Tibial nerve (tissue), 4 donors: Measurements from ENCODE around the gene PPIL3. TPM values are rescaled to one million over a fixed set of nuclear protein-coding genes. Genes with fewer than 3 reads are reported as not detected.

Source experiments
- DNase-seq, 2 donors: peaks; one replicate each; pipeline ENCODE4 v3.0.0-alpha.2; 2019; ENCODE audit warnings: low spot score in 2 of 2
- H3K27ac ChIP-seq, 4 donors: fragments of 200-600 bp; sonication (generic) in 3 of 4; one replicate each; pipeline ENCODE4 v1.5.1; 2017 to 2019; ENCODE audit warnings: mild to moderate bottlenecking in 1 of 4
- H3K27me3 ChIP-seq, 2 donors: fragments of 200-600 bp; sonication (generic) in 1 of 2; one replicate each; pipeline versions ENCODE4 v1.5.1 to v1.6.0; 2017 to 2019
- H3K36me3 ChIP-seq, 3 donors: fragments of 200-600 bp; sonication (generic); one replicate each; pipeline ENCODE4 v1.5.1; 2018 to 2019
- H3K4me1 ChIP-seq, 4 donors: fragments of 200-600 bp; sonication (generic) in 3 of 4; one replicate each; pipeline ENCODE4 v1.5.1; 2017 to 2019
- H3K4me3 ChIP-seq, 4 donors: fragments of 200-600 bp; sonication (generic) in 3 of 4; one replicate each; pipeline ENCODE4 v1.5.1; 2017 to 2019; ENCODE audit warnings: mild to moderate bottlenecking in 1 of 4, moderate library complexity in 1 of 4
- H3K9me3 ChIP-seq, 4 donors: fragments of 200-600 bp; sonication (generic) in 3 of 4; one replicate each; pipeline ENCODE4 v1.5.1; 2017 to 2019
- POLR2A ChIP-seq, 2 donors: fragments of 450-650 bp; IDR thresholded peaks; one replicate each; pipeline ENCODE4 v1.6.1; 2017; ENCODE audit warnings: antibody characterized with exemption in 2 of 2, mild to moderate bottlenecking in 2 of 2, moderate library complexity in 2 of 2
- WGBS, 2 donors: methylation state at CpG; one replicate each; pipeline ENCODE4 v1.1.5; 2018; 5-methylcytosine and 5-hydroxymethylcytosine counted together
- small RNA-seq: library from RNA; depleted of rRNA; stranded (forward); fragments of <200 nt; gene quantifications from one replicate; pipeline ENCODE3, GENCODE V24; 2016
- total RNA-seq, 4 donors: library from RNA; depleted of rRNA; stranded (reverse); fragments of >200 nt; gene quantifications; one replicate each; pipeline ENCODE4 v1.1.0, GENCODE V29; 2016

PPIL3 gene
- total RNA-seq, 4 donors from 2014 or later = 24.6 to 119 (median 30.3) TPM

DNA sequence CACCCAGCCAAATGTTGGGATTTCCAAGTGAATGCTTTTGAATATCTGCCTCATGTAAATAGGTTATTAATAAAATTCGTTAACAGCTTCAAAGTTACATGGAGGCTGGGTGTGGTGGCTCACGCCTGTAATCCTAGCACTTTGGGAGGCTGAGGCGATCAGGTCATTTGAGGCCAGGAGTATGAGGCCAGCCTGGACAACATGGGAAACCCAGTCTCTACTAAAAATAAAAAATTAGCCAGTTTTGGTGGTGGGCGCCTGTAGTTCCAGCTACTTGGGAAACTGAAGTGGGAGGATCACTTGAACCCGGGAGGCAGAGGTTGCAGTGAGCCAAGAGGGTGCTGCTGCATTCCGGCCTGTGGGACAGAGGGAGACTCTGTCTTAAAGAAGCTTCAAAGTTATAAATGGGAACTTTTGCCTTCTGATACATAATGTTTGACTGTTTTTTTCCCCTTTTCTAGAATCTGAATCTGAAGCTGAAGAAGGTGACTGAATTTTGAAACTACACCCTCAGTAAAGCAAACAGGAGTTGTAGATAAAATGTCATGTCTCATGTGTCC, 67.1 kb downstream of the PPIL3 start:
- H3K4me1 ChIP-seq = peaks cover 0 to 4% (median 0%) of the 10 kb centered on the region in 4 donors
- TF ChIP-seq POLR2A (IDR thresholded peaks at IDR 0.05) = no peak
- no peaks in the 10 kb centered on the region for H3K9me3 ChIP-seq
- H3K27me3 ChIP-seq = no peaks in the 10 kb centered on the region
- DNase-seq = no peak
- H3K27ac ChIP-seq = no peak overlapping the region
- no peak overlapping the region for H3K4me3 ChIP-seq
- WGBS, 2 donors = 82 to 84% methylated on average over 6 of the region's 6 CpGs
- H3K36me3 ChIP-seq = peaks cover 10 to 73% (median 33%) of the 10 kb centered on the region in 3 donors

Small RNA genes within 50 kb of the gene (small RNA-seq; reads per million reads assigned to genes)
- gene RF00019 (not detected), gene RNA5SP115 (not detected), gene RNU6-312P (not detected), gene RNU6-31P (not detected), gene RNU6-762P (not detected)

Other genes starting within 250 kb of the PPIL3 start
- gene BZW1, start 77.2 kb downstream of the PPIL3 start, total RNA-seq = 100 to 1,000 TPM; 179 to 285 (median 244) TPM
- gene CLK1, start 24.4 kb downstream of the PPIL3 start, total RNA-seq = 100 to 1,000 TPM; 141 to 336 (median 261) TPM
- gene NIF3L1, start 294 bp upstream of the PPIL3 start, total RNA-seq = 10 to 100 TPM; 17.5 to 38.5 (median 21.5) TPM
- gene ORC2, start 74.6 kb upstream of the PPIL3 start, total RNA-seq = 10 to 100 TPM; 17.8 to 32.3 (median 20.1) TPM
- 10 to 100 TPM; 17.3 to 27.9 (median 18.6) TPM for gene HYCC2, start 182.6 kb upstream of the PPIL3 start, total RNA-seq
- gene NDUFB3, start 182.9 kb upstream of the PPIL3 start, total RNA-seq = 10 to 100 TPM; 30.8 to 55.7 (median 52.1) TPM
- 100 to 1,000 TPM; 158 to 284 (median 220) TPM for gene CFLAR, start 227.1 kb upstream of the PPIL3 start, total RNA-seq